ENCODE data around the gene NBDY.
"Not testable (repeated sequence)": the region's sequence is repeated elsewhere in the genome, so short reads cannot be mapped to it uniquely, and the experiment has no call there.

NBDY gene

DNA sequence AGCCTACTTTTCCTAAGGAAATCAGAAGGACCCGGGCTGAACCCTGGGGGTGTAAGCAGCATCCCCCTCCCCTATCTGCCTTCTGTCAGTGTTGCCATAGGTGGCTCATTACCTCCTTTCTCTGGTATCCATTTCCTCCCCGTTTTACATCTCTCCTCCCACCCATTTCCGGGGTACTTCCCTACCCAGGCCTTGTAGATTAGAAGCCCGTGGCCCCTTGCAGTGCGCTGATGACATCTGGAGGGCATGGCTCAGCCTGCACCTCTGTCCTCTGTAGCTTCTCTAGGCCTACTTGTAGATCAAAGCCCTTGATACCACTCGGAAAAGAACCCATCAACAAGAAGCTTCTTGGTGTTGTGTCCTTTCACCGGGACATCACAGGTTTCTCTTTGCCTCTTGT is 71.8 kb downstream of the NBDY start:
- DNase-seq (ENCODE audit: low read depth): no peak

DNA sequence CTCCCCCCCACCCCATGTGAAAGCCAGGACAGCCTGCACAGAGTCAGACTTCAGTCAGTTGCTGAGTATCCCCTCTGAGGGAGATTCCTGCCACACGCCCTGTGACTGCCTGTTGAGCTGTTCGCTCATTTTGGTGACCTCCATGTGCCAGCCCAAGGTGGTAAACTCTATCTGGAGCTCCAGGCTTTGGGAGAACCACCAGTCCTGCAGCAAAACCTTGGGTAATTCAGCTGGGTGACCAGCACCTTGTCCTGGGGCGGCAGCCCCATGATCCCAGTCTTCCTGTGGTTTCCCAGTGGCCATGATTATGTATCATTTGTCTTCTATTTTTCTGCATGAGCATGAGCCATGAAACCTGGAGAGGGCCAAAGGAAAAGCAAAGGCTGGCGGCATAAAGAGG is 73.4 kb downstream of the NBDY start:
- DNase-seq (ENCODE audit: low read depth): no peak

DNA sequence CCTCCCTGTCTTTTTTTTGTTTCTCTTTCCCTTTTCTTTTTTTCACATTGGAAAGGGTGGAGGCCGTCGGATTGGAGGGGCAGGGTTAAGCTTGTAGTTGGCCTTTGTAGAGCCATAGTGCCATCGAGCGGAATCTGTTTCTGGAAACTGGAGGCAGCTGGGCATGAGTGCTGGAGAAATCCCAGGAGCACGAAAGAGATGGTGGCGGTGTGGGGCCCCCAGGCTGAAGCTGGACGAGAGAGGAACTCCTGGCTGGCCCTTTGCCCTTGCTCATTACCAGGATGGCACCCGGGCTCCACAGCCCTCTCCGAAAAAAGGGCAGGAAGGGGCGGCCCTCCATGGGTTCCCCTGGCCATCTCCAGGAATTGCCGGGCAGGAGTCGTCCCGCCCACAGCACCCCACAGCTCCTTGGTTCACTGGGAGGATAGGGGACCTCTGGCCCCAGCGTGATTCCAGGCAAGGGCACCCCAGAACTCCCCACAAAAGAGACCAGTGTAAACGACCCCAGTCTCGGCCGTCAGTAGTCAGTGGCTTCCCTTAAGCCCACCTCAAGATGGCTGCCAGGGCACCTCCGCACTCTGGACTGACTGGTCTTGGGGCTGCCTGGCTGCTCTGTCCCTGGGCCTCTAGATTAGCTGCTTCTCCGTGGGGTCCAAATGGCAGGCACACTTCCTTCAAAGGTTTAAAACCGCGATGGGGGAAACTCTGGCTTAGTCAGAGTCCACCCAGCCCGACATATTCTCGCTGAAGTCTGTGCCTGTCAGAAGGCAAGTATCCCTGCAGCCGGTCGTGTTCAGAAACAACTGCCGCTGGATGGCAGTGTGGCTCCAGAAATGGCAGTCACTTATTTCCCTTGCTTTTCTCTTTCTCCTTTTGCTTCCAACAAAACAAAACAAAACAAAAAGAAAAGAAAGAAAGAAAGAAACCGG is 74.1 kb downstream of the NBDY start:
- no peak for DNase-seq (ENCODE audit: low read depth)

DNA sequence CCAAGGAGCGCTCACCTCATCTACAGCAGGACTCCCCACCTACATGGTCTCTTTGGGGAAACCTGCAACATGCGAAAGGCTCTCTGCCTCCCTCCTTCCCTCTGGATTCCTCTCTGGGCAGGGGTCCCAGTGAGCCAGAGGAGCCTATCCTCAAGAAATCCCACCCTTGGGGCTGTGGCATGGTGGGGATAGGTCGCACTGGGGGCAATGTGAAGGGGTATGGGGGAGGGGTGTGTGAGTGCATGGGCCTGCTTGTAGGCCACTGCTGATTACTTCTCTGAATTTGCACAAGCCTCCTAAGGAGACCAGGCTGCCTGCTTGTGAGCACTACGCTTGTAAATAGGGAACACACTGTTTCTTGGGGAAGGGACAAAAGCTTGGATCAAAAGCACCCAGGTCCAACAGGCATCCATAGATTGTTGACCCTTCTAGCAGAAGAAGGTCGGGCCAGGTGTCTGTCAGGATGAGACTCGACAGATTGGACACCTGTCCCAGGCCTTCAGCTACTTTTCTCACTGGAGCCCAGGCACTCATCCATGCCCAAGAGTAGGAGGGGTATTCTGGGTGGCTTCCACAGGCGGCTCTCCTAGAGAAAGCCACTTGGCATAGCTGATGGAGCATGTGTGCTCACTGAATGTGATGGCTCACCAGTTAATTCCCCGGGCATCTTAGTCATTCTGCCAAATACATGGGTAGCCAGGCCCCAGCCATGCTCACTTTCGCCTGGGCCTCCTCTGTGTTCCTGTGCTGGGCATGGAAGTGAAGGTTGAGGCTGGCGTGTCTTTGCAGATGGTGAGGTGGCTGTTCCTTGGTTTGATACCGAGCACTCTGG is 75.0 kb downstream of the NBDY start:
- no peak for DNase-seq (ENCODE audit: low read depth)

DNA sequence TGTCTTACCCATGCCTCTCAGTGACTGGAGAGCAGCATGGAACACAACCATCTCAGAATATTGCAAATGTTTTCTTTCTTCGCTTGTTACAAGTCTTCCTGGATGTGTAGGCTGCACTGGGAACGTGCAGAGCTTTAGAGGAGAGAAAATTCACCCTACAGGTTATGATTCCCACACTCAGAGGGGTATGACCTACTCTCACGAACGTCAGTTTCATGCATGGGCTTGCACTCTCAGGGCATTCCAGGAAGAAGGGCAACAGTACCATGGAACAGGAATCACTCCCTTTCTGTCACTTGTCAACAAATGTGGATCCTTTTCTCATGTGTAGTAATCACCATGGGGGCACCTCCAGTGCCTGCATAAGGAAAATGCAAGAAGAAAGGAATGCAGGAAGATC is 75.8 kb downstream of the NBDY start:
- DNase-seq (ENCODE audit: low read depth): no peak

DNA sequence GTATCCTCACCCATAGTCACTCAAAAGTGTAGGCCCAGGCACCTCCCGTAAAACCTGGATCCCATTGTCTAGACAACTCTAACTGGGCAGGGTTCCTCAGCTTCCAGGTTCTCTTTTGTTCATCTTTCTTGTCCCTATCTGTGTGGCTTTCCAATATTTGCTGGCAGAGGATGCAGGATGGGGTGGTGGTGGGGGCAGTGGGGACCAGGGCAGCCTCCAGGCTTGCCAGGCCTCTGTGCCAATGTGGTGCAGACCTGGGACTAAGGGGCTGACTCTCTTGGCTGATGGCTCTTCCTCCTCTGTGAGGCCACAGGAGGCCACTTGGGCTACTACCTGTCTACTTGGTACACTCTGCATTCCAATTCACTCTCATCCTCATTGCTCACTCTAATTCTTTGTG is 76.4 kb downstream of the NBDY start:
- no peak for DNase-seq (ENCODE audit: low read depth)

DNA sequence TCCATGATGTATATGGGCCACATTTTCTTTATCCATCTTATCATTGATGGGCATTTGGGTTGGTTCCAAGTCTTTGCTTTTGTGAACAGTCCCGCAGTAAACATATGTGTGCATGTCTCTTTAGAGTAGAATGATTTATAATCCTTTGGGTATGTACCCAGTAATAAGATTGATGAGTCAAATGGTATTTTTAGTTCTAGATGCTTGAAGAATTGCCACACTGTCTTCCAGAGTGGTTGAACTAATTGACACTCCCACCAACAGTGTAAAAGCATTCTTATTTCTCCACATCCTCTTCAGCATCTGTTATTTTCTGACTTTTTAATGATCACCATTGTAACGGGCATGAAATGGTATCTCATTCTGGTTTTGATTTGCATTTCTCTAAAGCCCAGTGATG is 77.1 kb downstream of the NBDY start:
- DNase-seq (ENCODE audit: low read depth): not testable (repeated sequence)

DNA sequence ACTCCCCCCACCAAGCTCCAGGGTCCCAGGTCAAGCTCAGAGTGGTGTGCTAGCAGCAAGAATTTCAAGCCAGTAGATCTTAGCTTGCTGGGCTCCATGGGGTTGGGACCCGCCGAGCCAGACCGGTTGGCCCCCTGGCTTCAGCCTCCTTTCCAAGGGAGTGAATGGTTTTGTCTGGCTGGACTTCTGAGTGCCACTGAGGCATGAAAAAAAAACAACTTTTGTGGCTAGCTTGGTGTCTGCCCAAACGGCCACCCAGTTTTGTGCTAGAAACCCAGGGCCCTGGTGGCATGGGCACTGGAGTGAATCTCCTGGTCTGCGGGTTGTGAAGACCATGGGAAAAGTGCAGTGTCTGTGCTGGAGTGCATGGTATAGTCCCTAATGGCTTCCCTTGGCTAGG is 82.6 kb downstream of the NBDY start:
- no peak for DNase-seq (ENCODE audit: low read depth)

DNA sequence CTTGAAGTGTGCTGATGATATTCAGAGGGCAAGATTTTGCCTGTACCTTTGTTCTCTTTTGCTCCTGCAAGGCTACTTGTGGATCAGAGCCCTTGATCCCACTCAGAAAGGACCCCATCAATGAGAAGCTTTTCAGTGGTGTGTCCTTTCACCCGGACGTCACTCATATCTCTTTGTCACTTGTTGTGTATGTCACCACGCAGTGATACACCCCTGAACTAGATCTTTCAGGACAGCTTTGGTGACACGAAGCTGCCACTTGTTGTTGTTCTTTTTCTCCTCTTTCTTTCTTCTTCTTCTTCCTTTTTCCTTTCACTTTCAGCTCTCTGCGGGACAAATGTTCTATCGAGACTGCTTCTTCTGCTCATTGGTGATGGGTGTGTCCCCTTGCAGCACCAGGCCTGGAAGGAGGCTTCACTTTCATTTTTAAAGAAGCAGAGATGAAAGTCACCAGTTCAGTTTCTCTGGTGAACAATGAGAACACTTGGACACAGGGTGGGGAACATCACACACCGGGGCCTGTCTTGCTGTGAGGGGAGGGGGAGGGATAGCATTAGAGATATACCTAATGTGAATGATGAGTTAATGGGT is 83.6 kb downstream of the NBDY start:
- DNase-seq (ENCODE audit: low read depth): no peak

DNA sequence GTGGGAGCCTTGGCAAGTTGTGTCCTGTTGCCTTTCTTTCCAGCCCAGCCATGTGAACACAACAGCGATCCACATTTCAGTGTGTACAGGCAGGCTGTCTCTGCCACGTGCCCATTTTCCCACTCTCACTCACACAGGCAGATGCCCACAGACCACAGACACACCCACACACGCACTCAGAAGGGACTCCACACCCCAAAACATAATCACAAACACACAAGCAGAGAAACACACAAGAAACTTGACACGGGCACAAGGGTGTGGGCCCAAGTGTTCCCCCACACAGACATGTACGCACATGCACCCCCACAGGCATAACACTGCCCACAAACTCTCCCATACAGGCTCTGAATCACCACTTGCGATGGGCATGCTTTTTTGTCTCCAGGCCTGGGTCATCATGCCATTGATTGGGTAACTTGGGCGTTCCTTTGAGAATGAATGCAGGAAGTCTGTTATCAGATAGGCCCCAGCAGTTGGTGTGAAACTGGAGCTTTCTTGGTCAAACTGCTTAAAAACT is 84.3 kb downstream of the NBDY start:
- peak; percentile 51 for DNase-seq (ENCODE audit: low read depth)

DNA sequence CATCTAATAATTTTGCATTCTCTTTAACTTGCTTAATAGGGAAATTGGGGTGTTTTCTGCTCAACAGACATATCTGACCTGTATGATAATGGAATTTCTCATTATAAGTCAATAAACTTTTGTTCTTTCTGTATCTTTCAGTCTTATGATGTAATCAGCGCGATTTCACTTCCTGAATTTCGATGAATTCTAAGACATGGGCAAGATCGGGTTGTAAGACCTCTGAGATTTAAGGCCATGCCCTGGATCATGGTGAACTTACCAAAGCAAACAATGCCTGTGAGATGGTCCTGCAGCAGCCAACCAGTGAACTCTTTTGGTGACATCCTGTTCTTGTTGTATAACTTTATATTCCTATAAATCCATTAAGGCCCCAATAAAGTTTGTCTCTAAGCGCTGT is 88.1 kb downstream of the NBDY start:
- no peak for DNase-seq (ENCODE audit: low read depth)

DNA sequence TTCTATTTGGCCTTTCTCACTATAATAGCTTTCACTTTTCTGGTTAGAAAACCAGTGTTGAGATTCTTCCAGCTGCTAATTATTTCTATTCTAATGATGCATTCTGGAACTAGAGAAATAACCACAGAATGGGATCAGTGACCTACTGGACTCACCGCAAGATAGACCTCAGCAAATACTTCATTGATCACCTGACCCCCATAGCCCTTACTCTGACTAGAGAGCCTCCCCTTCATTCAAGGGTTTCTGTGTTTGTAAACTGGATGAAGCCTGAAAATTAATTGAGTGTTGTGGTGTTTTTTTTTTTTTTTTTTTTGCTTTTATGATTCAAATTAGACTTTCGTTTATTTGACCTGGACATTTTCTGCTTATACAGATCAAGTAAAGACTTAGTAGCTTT is 97.0 kb downstream of the NBDY start:
- no peak for DNase-seq (ENCODE audit: low read depth)

DNA sequence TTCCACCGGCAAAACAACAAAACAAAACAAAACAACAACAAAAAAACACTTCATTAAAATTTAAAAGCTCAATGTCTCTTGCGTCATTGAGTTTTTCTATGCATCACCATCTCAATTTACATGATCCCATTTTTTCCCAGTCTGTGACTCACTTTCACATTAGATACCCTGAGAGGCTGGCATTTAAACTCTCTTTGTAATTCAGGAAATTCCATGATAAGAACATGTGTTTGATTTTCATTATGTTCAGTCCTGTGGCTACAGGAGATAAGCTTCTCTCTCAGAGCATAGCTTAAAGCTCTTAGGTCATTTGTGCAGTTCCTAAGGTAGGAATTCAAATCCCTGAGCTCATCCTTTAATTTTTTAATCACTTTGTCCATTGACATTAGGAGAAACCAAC is 104.6 kb downstream of the NBDY start:
- no peak for DNase-seq (ENCODE audit: low read depth)

DNA sequence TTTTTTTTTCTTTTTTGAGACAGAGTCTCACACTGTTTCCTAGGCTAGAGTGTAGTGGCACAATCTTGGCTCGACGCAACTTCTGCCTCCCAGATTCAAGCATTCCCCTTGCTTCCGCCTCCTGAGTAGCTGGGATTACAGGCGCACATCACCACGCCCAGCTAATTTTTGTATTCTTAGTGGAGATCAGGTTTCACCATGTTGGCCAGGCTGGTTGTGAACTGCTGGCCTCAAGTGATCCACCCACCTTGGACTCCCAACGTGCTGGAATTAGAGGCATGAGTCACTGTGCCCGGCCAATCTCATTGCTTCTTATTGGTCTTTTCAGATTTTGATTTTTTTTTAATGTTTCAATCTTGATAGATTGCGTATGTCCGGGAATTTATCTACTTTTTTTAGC is 124.4 kb downstream of the NBDY start:
- no peak for DNase-seq (ENCODE audit: low read depth)

DNA sequence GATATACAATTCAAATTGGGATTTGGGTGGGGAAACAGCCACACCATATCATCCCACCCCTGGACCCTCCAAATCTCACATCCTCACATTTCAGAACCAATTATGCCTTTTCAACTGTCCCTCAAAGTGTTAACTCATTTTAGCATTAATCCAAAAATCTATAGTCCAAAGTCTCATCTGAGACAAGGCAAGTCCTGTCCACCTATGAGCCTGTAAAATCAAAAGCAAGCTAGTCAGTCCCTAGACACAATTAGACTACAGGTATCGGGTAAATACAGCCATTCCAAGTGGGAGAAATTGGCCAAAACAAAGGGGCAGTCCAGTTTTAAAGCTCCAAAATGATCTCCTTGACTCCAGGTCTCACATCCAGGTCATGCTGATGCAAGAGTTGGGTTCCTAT is 128.0 kb downstream of the NBDY start:
- DNase-seq (ENCODE audit: low read depth): no peak

DNA sequence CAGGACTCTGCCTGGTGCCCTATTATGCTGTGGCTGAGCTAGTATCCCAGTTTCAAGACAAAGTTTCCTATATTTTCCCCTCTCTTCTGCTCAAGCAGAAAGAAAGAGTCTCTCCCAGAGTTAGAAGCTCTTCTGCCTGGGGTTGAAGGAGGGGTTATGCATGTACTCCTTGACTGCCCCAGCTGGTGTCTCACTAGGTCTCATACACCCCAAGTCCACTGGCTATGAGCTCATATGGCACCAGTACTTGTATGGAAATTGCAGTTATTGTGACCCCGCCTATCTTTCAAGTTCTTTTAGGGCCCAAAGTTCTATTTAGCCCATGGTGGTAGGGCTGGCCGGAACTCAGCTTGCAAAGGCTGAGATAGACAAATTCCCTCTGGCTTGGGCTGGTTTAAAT is 131.8 kb downstream of the NBDY start:
- no peak for DNase-seq (ENCODE audit: low read depth)

Measured in HS-27A (cell line).